Glomerular endothelial cell (primary cell): Measurements from ENCODE around the gene PTX4. TPM values are rescaled to one million over a fixed set of nuclear protein-coding genes. Genes with fewer than 3 reads are reported as not detected.

ENCODE experiments used
- DNase-seq: peaks from one replicate; pipeline ENCODE4 v3.0.0-alpha.2; 2011; ENCODE audit warnings: low read depth, low spot score; ENCODE audit errors: extremely low read depth
- total RNA-seq: library from RNA; depleted of rRNA; stranded (reverse); fragments of >200 nt; gene quantifications from 2 replicates; pipeline ENCODE4 v1.2.3, GENCODE V29; 2015

Gene PTX4
- total RNA-seq, 1 donor from 2014 or later: 0.18 TPM

GRCh38 chr16:1524366-1524765, 35.6 kb upstream of the PTX4 start:
- no peak for DNase-seq

- no peak for DNase-seq
These were observed 35.0 kb upstream of the PTX4 start for GRCh38 chr16:1523581-1524245.

- no peak for DNase-seq
These were observed 31.7 kb upstream of the PTX4 start for GRCh38 chr16:1520461-1520860.

- no peak for DNase-seq
These were observed 31.1 kb upstream of the PTX4 start for GRCh38 chr16:1519831-1520230.

- DNase-seq: no peak
These were observed 29.9 kb upstream of the PTX4 start for GRCh38 chr16:1518626-1519135.

DNA sequence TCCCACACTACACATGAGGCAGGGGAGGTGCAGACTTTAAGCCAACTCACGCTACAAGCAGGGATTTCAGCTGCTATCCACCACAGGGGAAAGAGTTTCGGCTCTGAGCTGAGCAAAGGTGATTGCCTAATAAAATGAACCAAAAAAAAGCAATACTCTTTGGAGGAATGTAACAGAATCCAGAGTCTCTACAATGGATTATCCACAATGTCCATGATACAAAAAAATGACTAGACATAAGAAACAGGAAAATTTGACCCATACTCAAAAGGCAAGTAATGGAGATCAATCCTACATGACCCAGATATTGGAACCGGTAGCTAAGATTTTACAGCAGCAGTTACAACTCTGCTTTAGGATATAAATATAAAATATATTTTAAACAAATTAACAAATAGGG, 25.8 kb upstream of the PTX4 start:
- no peak for DNase-seq

GRCh38 chr16:1512774-1513173, 24.0 kb upstream of the PTX4 start:
- DNase-seq: no peak

DNA sequence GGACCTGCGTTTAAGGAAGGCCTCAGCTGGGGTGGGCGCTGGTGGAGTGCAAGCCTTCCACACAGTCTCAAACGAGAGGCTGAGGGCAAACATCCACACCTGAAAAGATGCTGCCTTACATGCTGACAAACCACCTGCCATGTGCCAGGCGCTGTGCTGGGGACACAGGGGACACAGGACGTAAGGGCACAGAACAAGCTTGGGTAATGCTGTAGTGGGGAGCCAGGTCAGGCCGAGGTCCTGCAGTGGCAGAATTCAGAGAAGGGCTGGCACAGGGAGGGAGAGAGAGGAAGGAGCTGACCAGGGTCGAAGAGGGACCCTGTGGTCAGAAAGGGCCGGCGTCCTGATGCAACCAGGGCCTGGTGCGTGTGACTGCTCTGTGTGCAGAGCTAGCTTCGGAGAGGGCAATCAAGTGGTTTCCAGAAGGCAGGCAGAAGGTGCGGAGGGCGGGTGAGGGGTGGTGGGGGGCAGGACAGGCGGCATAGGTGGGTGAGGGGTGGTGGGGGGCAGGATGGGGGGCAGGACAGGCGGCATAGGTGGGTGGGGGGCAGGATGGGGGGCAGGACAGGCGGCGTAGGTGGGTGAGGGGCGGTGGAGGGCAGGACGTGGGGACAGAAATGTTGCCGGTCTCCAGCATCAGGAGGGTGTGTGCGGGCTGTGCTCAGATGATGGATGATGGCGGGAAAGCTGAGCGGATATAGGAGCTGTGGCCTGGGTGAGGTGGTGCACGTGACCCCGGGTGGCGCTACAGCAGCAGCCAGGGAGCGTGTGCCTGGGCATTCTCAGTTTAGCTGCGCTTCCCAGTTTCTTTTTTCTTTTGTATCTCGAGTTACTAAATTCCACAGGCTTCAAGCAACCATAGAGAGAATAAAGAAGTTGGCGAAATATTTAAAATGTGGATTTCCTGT, 23.2 kb upstream of the PTX4 start:
- no peak for DNase-seq

GRCh38 chr16:1510941-1511351, 22.2 kb upstream of the PTX4 start:
- no peak for DNase-seq

DNA sequence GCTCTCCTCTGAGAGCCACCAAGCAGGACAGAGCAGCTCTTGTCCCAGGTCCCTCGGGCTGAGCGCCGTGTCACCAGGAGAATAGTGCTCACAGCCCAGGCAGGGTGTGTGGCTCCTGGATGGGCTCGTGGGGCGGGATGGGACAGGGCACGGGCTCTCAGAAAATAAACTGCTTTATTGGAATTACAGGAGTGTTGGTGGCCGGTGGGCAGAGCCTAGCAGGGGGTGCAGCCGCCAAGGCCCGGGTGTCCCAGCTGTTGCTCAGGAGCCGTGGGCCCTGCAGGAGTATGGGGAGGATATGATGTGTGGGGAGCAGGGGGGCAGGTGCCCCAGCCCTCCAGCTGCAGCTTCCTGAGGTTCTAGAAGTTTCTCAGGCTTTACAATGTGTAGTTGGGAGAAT, 21.5 kb upstream of the PTX4 start:
- DNase-seq: no peak

- DNase-seq: no peak
These were observed 20.8 kb upstream of the PTX4 start for GRCh38 chr16:1509307-1510221.

- DNase-seq: no peak
These were observed 19.9 kb upstream of the PTX4 start for GRCh38 chr16:1508494-1509187.

DNA sequence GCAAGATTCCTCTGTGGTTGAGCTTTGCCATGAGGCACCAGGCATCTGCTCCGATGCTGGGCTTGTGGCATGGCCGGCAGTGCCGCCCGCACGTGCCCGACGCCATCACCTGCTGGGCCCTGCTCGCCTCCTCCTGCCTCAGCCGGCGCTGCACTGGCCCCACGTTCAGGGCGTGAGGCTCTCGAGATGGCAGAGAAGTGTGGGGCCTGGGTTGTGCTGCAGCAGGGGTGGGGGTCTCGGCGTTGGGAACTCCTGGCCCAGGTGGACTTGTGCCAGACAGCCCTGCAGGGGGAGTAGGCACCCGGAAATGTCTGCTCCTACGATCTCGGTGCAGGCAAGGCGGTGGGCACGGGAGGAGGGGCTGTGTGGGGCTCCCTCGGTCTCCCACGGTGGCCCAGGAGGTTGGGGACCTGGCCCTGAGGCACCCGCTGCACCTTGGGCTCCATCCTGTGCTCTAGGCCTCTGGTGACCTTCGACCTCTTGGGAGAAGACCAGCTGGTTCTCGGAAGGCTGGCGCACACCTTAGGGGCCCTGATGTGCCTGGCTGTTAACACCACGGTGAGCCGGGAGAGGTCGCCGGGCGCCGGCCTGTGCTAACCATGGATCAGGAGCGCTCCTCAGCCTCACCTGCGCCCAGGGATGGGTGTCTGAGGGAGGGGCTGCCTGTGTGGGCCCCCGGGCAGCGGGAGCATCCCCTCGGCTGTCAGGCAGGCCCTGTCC, 17.9 kb upstream of the PTX4 start:
- DNase-seq: no peak

DNA sequence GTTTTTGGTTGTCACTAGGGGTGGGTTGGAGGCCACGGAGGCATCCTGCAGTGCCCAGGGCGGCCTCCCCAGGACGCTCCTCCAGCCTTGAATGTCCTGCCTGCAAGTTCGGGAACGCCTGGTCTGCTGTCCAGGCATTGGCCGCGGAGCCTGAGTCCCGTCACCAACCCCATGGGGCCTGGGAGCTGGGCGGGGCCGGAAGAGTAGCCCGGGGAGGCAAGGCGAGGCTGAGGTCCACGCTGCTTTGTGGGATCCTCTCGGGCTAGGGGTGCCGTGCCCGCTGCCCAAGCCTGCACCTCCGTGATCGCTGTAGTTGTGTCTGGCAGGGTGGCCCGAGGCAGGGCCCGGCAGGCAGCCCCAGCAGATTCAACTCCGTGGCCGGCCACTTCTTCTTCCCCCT, 17.2 kb upstream of the PTX4 start:
- no peak for DNase-seq

GRCh38 chr16:1505073-1505844, 16.5 kb upstream of the PTX4 start:
- DNase-seq: no peak

GRCh38 chr16:1503110-1503955, 14.6 kb upstream of the PTX4 start:
- no peak for DNase-seq

DNA sequence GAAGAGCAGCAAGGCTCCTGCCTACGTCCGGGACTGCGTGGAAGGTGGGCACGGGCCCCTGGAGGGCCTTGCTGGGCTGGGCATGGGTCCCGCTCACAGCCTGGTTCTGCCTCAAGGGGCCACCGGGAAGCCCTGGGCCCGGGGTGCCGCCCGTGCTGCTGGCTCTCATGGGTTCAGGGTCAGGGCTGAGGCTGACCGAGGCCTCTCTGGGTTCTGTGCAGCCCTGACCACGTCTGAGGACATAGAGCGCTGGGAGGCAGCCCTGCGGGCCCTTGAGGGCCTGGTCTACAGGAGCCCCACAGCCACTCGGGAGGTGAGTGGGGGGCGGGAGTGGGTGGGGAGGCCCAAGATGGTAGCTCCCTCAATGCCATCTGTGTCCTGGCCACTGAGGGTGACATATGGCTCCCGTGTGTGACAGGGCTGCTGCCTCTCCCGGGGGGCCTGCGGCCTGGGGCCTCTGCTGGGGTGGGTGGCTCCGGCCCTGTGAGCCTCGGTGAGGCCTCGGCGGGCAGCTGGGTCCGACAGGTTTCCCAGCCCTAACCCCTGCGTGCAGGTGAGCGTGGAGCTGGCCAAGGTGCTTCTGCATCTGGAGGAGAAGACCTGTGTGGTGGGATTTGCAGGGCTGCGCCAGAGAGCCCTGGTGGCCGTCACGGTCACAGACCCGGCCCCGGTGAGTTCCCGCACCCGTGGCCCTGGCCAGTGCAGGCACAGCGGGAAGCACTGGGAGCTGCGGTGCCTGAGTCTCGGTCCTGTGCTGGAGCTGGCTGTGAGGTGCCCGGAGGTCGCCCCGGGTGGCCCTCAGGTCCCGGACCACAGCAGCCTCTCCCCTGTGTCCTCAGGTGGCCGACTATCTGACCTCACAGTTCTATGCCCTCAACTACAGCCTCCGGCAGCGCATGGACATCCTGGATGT, 13.6 kb upstream of the PTX4 start:
- no peak for DNase-seq
